Lower lobe of right lung (tissue), 2 donors: Measurements from ENCODE around the gene SQOR. TPM values are rescaled to one million over a fixed set of nuclear protein-coding genes. Genes with fewer than 3 reads are reported as not detected.

Experiments used
- ATAC-seq, 2 donors: fragments of 200-7000 bp; cut with Tn5 transposase; one replicate each; pipeline ENCODE4 v1.9.1; 2020 to 2022; ENCODE audit warnings: mild to moderate bottlenecking in 2 of 2, moderate library complexity in 2 of 2
- DNase-seq: peaks from one replicate; pipeline ENCODE4 v3.0.0-alpha.2; 2020
- H3K27ac ChIP-seq: fragments of 200-600 bp; one replicate; pipeline ENCODE4 v1.8.0; 2022
- H3K27me3 ChIP-seq: fragments of 200-600 bp; one replicate; pipeline ENCODE4 v1.8.0; 2022; ENCODE audit warnings: low read depth
- H3K36me3 ChIP-seq: fragments of 200-600 bp; one replicate; pipeline ENCODE4 v1.8.0; 2022; ENCODE audit warnings: mild to moderate bottlenecking
- H3K4me1 ChIP-seq: fragments of 200-600 bp; one replicate; pipeline ENCODE4 v1.8.0; 2022
- H3K4me3 ChIP-seq: fragments of 200-600 bp; one replicate; pipeline ENCODE4 v1.8.0; 2022; ENCODE audit warnings: mild to moderate bottlenecking
- H3K9me3 ChIP-seq: fragments of 200-600 bp; one replicate; pipeline ENCODE4 v1.8.0; 2022
- intact Hi-C: fragments of 100-400 bp; cut with DNase I; formaldehyde crosslinking; loops from one replicate; pipeline ENCODE4 v1.11.0; 2022
- total RNA-seq: library from RNA; stranded (reverse); fragmentation: NEBNext Ultra II Directional; extraction: Animal tissue kit (Norgen Biotek cat#: 25700); gene quantifications from one replicate; pipeline ENCODE4 v1.2.1, GENCODE V29; 2021
- TF ChIP-seq, protein P1 (sequence below): fragments of 200-600 bp; IDR thresholded peaks from one replicate; pipeline ENCODE4 v1.8.0; 2022; ENCODE audit warnings: antibody characterized with exemption, mild to moderate bottlenecking
- donor health status: DM: no; HTN: yes; CAD: no; lungs with severe emphysema.

SQOR gene
- total RNA-seq, 1 donor from 2014 or later = 97.1 TPM

DNA sequence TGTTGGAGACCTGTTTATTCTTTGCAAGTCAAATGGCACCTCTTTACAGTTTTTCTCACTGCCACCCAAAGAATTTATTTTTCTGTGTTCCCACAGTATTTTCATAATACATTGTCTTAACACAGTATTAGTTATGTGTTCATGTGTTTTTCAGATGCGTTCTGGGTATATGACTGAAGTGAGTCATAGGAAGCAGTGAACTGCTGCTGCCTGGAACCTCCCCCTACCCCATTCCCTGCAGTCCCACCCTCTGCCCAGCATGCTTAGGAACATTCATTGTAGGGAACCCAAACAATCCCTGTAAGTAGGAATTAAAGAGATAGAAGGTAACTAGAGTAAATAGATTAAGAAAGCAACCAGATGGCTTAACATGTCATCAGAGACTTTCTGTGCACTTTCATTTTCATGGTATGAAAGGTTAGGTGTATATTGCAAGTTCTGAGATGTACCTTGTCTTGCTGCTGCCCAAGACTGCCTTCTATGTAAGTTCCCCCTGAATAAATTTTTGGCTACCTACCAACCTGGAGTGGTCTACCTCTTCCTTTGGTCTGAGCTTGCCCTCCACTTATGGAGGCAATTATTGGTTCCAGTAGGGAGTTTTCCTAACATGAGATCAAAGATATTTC is 21.9 kb upstream of the SQOR start:
- no peak overlapping the region for H3K27ac ChIP-seq
- intact Hi-C loops = no loop called here

DNA sequence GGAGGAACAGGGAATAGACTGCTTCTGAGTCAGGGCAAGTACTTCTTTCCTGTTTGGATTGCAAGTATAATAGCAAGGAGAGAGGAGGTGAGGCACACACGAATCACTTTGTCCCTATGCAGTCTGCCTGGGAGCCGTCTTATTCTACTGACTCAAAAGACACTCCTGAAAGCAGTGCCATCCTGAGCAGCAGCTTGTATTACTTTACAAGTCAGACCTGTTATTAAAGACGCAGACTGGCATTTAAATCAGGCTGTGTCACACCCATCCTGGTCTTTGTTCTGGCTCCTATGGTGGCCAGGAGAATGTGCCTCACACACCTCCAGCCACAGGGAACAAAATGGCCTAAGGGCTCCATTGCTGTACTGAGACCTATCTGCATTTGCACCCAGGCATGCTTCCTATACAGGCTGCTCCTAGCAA is 17.9 kb upstream of the SQOR start:
- no peaks in the 10 kb centered on the region for H3K36me3 ChIP-seq
- TF ChIP-seq, protein P1, sequence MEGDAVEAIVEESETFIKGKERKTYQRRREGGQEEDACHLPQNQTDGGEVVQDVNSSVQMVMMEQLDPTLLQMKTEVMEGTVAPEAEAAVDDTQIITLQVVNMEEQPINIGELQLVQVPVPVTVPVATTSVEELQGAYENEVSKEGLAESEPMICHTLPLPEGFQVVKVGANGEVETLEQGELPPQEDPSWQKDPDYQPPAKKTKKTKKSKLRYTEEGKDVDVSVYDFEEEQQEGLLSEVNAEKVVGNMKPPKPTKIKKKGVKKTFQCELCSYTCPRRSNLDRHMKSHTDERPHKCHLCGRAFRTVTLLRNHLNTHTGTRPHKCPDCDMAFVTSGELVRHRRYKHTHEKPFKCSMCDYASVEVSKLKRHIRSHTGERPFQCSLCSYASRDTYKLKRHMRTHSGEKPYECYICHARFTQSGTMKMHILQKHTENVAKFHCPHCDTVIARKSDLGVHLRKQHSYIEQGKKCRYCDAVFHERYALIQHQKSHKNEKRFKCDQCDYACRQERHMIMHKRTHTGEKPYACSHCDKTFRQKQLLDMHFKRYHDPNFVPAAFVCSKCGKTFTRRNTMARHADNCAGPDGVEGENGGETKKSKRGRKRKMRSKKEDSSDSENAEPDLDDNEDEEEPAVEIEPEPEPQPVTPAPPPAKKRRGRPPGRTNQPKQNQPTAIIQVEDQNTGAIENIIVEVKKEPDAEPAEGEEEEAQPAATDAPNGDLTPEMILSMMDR = no peak
- H3K9me3 ChIP-seq = no peaks in the 10 kb centered on the region
- no peak overlapping the region for H3K4me3 ChIP-seq
- H3K27me3 ChIP-seq = no peaks in the 10 kb centered on the region
- no peak overlapping the region for H3K27ac ChIP-seq
- ATAC-seq (no peak), DNase-seq (no peak)
- intact Hi-C loops = no loop called here
- no peaks in the 10 kb centered on the region for H3K4me1 ChIP-seq

More for the DNA sequence above, 21.9 kb upstream of the SQOR start:
- ATAC-seq (no peak), DNase-seq (no peak)
- Histone ChIP-seq H3K4me1 (no peaks in the 10 kb centered on the region), H3K9me3 (no peaks in the 10 kb centered on the region), H3K36me3 (peaks cover 19% of the 10 kb centered on the region), H3K4me3 (no peak overlapping the region), H3K27me3 (no peaks in the 10 kb centered on the region)
- TF ChIP-seq, protein P1 = no peak

DNA sequence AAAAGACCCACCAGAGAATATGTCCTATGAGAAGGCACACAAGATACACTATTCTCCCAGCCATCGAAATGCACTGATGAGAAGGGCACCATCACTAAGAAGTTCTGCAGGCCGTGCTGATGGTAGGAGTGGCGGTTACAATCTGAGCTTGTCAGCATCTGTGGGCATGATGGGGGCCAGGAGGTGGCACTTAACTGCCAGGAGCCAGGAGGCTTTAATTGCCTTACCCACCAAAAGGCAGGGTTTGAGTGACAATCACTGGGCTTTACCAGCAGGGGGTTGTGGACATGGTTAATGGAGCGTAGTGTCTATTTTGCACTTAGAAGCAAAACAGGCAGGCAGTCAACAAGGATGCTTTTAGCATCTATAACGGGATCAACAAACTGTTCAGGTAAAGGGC is 16.0 kb upstream of the SQOR start:
- H3K27me3 ChIP-seq = no peaks in the 10 kb centered on the region
- TF ChIP-seq, protein P1 = no peak
- H3K36me3 ChIP-seq = no peaks in the 10 kb centered on the region
- no peak for DNase-seq
- no peak for ATAC-seq
- intact Hi-C loops = no loop called here
- no peak overlapping the region for H3K4me3 ChIP-seq
- H3K9me3 ChIP-seq = no peaks in the 10 kb centered on the region
- no peak overlapping the region for H3K27ac ChIP-seq
- H3K4me1 ChIP-seq = no peaks in the 10 kb centered on the region

DNA sequence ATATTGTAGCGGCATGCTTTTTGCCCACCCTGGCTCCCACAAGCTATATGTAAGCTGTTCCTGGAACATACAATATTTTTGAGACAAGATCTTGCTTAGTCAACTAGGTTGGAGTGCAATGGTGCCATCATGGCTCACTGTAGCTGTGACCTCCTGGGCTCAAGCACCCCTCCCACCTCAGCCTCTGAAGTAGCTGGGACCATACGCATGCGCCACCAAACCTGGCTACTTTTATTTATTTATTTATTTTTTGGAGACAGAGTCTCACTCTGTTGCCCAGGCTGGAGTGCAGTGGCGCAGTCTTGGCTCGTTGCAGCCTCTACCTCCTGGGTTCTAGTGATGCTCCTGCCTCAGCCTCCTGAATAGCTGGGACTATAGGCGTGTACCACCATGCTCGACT is 6.7 kb upstream of the SQOR start:
- intact Hi-C loops = no loop called here
- DNase-seq (no peak), ATAC-seq (no peak)
- H3K9me3 ChIP-seq = peaks cover 17% of the 10 kb centered on the region
- H3K36me3 ChIP-seq = no peaks in the 10 kb centered on the region
- no peak overlapping the region for H3K4me3 ChIP-seq
- no peak overlapping the region for H3K27ac ChIP-seq
- TF ChIP-seq, protein P1 = no peak
- H3K27me3 ChIP-seq = no peaks in the 10 kb centered on the region
- H3K4me1 ChIP-seq = no peaks in the 10 kb centered on the region

DNA sequence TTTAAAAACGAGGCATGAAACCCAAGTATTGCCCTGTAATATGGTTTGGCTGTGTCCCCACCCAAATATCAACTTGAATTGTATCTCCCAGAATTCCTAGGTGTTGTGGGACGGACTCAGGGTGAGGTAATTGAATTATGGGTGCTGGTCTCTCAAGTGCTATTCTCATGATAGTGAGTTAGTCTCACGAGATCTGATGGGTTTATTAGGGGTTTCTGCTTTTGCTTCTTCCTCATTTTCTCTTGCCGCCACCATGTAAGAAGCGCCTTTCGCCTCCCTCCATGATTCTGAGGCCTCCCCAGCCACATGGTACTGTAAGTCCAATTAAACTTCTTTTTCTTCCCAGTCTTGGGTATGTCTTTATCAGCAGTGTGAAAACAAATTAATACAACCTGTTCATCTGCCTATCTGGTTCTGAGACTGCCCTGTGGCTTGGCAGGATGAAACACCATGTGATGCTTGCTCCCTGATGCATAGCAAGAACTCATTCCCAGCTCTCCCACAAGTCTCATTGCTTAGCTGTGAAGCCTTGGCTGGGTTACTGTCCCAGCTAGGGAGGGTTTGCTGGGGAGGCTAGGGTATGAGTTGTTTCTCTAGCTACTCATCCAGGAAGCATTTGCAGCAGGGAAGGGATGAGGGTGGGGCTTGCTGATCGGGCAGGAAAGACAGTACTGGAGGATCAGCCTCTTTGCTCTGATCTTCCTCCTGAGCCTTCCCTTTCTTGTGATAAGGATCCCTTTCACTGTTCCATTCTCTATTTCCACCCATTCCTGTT is 3.7 kb upstream of the SQOR start:
- intact Hi-C loops = no loop called here
- no peak for DNase-seq
- Histone ChIP-seq H3K27ac (peak overlapping the region; percentile 44), H3K4me1 (peaks cover 6% of the 10 kb centered on the region), H3K27me3 (no peaks in the 10 kb centered on the region), H3K4me3 (peak overlapping the region; percentile 22), H3K36me3 (no peaks in the 10 kb centered on the region), H3K9me3 (peaks cover 12% of the 10 kb centered on the region)
- no peak for ATAC-seq
- TF ChIP-seq, protein P1 = no peak
